Renal cortex interstitium (tissue), 15 donors: ENCODE data around the gene MTUS2. TPM values are rescaled to one million over a fixed set of nuclear protein-coding genes. Genes with fewer than 3 reads are reported as not detected.

Experiments used
- DNase-seq, 11 donors: peaks; one replicate each; pipeline ENCODE4 v3.0.0-alpha.2; 2013; ENCODE audit warnings: low read depth in 9 of 11, low spot score in 4 of 11; ENCODE audit errors: extremely low read depth in 1 of 11
- long read RNA-seq, 16 experiments: transcript quantifications; one replicate each; lab custom pipeline, GENCODE V29; 2026
- polyA plus RNA-seq, 3 donors: library from polyadenylated mRNA; unstranded; fragments of 120-200 nt; gene quantifications; one replicate each; pipeline ENCODE4 v1.2.1, GENCODE V29; 2013; ENCODE audit not compliant: insufficient read length in 3 of 3

MTUS2 gene
- under 1 TPM; 0.48 to 0.99 (median 0.67) TPM for polyA plus RNA-seq
- long read RNA-seq, donor 1, partial matches to known transcripts = 0 of 1 reads
- long read RNA-seq, donor 1, other reads (novel, unspliced or antisense) = 0 of 1 reads
- long read RNA-seq, donor 2 = 0 reads
- long read RNA-seq, donor 3 = 0 reads
- long read RNA-seq, donor 4 = 0 reads
- long read RNA-seq, donor 5 = 0 reads
- long read RNA-seq, donor 6 = 0 reads
- long read RNA-seq, donor 7 = 0 reads
- long read RNA-seq, donor 8, partial matches to known transcripts = 0 of 1 reads
- long read RNA-seq, donor 8, other reads (novel, unspliced or antisense) = 0 of 1 reads
- long read RNA-seq, donor 9 = 0 reads
- long read RNA-seq, donor 10, partial matches to known transcripts = 0 of 1 reads
- long read RNA-seq, donor 10, other reads (novel, unspliced or antisense) = 0 of 1 reads
- long read RNA-seq, donor 11 = 0 reads
- long read RNA-seq, donor 12 = 0 reads
- long read RNA-seq, donor 13 = 0 reads
- long read RNA-seq, donor 14 = 0 reads
- long read RNA-seq, donor 15 = 0 reads
- long read RNA-seq, donor 16, partial matches to known transcripts = 0 of 1 reads
- long read RNA-seq, donor 16, other reads (novel, unspliced or antisense) = 0 of 1 reads

- DNase-seq = peak in 5 of 11 donors; percentile 3 to 12 (median 8)
Observed at GRCh38 chr13:28820099-28821051, at the start of gene MTUS2. MTUS2 (plus strand) TSS chr13:28820339.

- DNase-seq = no peak
Observed at GRCh38 chr13:28778308-28779215, 41.6 kb upstream of the MTUS2 start.

- no peak for DNase-seq
Observed at GRCh38 chr13:28792992-28793391, 27.1 kb upstream of the MTUS2 start.

GRCh38 chr13:28794396-28794795, 25.7 kb upstream of the MTUS2 start:
- no peak for DNase-seq

- DNase-seq = no peak
Observed at GRCh38 chr13:28796938-28797257, 23.2 kb upstream of the MTUS2 start.

- DNase-seq = no peak
Observed at GRCh38 chr13:28805193-28805819, 14.8 kb upstream of the MTUS2 start.

- DNase-seq = no peak
Observed at GRCh38 chr13:28817204-28817603, 2.9 kb upstream of the MTUS2 start.

- peak in 3 of 11 donors; percentile 5 to 13 (median 7) for DNase-seq
Observed at GRCh38 chr13:28819046-28819730, 951 bp upstream of the MTUS2 start.

GRCh38 chr13:28819735-28820098, 422 bp upstream of the MTUS2 start:
- peak in 7 of 11 donors; percentile 20 to 59 (median 43) for DNase-seq

- no peak for DNase-seq
Observed at GRCh38 chr13:28822151-28822550, 2.0 kb downstream of the MTUS2 start.

- no peak for DNase-seq
Observed at GRCh38 chr13:28822801-28823200, 2.7 kb downstream of the MTUS2 start.

- DNase-seq = no peak
Observed at GRCh38 chr13:28825379-28825778, 5.2 kb downstream of the MTUS2 start.

GRCh38 chr13:28826368-28826767, 6.2 kb downstream of the MTUS2 start:
- DNase-seq = no peak

- DNase-seq = no peak
Observed at GRCh38 chr13:28830580-28830979, 10.4 kb downstream of the MTUS2 start.

- DNase-seq = no peak
Observed at GRCh38 chr13:28831117-28831516, 11.0 kb downstream of the MTUS2 start.

- DNase-seq = no peak
Observed at GRCh38 chr13:28837111-28837510, 17.0 kb downstream of the MTUS2 start.

GRCh38 chr13:28843639-28844038, 23.5 kb downstream of the MTUS2 start:
- no peak for DNase-seq

GRCh38 chr13:28849441-28849840, 29.3 kb downstream of the MTUS2 start:
- DNase-seq = no peak
